SKM-1 treated with dmso at 0.1 percent for 144 hours (cell line): Measurements from ENCODE around the gene ZNF69.
A peak's percentile ranks its signal among the peaks of the same experiment; 100 is the strongest.
"Not testable (repeated sequence)": the region's sequence is repeated elsewhere in the genome, so short reads cannot be mapped to it uniquely, and the experiment has no call there.

Source experiments
- DNase-seq: peaks from one replicate; lab custom pipeline; 2025; ENCODE audit not compliant: unreplicated experiment; lab: John Stamatoyannopoulos, UW

ZNF69 gene

DNA sequence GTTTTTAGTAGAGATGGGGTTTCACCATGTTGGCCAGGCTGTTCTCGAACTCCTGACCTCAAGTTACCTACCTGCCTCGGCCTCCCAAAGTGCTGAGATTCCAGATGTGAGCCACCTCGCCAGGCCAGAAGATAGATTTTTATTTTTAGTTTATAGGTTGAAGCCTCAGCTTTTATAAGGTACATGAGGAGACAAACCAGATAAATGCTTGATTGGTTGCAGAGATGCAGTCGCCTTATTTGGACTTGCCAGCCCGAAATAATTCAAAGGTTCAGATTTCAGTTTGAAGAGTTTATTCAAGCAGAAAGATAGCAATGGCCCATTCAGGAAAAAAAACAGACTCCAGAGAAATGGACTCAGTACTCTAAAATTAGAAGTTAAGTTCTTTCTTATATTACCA lies 3.1 kb downstream of the ZNF69 start:
- no peak for DNase-seq

DNA sequence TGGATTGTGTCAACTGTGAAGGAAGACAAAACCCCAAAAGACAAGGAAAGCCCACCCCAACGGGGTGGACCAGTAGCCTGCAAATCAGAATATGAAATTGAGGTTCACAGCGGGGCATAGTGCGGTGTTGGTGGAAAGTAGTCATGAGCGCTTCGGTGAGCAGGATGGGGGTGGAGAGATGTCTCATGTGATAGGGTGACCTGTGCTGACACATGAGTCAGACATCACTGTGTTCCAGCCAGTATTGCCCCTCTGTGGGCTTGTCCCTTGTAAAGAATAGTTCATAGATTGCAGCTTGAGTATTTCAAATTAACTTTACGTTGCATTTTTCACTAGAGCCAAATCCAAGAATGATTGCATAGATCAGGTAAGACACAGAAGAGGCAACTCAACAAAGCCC lies 7.3 kb downstream of the ZNF69 start:
- DNase-seq: no peak

DNA sequence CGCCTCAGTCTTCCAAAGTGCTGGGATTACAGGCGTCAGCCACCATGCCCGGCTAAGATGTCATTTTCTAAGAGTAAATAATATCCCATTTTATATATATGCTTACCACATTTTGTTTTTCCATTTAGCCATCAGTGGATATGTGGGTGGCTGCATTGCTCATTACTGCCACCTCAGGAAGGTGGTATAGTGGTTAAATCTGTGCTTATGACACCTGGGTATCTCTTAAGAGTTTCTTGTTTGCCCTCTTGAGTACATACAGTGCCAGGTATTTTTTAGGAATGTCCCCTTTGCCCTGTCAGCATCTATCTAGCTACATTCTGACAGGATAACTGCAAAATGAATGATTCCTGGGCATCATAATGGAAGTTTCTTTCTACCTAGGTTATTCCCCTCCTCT lies 14.6 kb downstream of the ZNF69 start:
- no peak for DNase-seq

DNA sequence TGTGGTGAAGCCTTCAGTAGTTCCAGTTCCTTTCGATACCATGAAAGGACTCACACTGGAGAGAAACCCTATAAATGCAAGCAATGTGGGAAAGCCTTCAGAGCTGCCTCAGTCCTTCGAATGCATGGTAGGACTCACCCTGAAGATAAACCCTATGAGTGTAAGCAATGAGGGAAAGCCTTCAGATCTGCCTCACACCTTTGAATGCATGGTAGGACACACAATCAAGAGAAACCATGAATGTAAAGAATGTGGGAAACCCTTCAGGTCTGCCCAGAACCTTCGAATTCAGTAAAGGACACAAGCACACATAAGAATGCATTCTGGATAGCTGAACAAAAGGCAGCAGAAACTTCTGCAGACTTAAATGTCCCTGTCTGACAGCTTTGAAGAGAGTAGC lies 18.3 kb downstream of the ZNF69 start:
- DNase-seq: no peak

DNA sequence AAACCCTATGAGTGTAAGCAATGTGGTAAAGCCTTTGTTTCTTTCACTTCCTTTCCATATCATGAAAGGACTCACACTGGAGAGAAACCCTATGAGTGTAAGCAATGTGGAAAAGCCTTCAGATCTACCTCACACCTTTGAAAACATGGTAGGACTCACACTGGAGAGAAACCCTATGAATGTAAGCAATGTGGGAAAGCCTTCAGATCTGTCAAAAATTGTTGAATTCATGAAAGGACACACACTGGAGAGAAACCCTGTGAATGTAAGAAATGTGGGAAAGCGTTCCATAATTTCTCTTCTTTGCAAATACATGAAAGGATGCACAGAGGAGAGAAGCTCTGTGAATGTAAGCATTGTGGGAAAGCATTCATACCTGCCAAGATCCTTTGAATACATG lies 24.4 kb downstream of the ZNF69 start:
- DNase-seq: not testable (repeated sequence)

DNA sequence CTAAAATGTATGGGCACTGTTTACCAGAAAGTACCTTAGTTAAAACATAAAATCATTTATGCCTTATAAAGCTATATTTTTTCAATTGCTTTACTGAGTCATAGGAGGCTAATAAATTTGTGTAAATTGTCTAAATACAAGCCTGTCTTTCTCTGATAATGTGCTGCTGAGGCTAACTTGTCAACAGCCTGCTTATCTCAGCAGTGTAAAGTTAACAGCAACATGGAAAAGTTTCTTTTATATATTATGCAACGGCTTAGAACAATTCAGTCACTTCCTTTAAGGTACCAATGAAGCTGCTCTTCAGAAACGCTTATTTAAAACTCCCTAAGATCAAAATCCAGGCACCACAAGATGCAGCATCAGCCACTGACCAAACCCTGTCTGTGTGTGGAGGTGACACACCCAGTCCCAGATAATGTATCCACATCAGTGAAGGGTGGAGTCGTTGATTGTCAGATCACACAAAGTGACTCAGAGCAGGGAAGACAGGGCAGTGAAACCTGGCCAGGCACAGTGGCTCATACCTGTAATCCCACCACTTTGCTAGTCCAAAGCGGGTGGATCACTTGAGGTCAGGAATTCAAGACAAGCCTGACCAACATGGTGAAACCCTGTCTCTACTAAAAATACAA lies 27.0 kb downstream of the ZNF69 start:
- DNase-seq: not testable (repeated sequence)

DNA sequence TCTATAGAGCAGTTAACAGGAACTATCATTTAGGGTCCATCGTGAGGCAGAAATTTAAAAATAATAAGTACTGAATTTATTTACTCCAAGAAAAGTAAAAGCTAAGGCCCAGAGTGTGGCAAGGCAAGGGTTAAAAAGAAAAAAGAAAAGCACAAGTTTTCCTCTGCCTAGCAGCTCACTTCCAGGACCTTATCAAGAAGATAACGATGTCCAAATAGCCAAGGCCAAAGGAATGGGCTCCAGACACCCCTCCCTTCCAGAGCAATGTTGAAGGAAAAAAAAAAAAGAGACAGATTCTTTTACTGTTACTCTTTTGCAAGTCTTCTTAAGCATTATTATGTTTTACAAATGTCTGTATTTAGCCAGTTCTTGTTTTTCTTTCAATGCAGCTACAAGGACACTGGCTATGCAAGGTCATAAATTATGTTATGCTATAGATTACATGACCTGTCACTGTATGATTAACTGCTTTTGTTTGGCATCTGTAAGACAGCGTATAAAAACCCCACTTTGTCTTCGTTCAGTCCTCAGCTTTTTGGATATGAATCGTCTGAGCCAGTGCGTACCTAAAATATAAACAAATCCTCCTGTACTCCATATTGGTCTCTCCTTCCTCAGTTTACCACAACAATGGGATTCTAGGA lies 34.4 kb downstream of the ZNF69 start:
- no peak for DNase-seq

DNA sequence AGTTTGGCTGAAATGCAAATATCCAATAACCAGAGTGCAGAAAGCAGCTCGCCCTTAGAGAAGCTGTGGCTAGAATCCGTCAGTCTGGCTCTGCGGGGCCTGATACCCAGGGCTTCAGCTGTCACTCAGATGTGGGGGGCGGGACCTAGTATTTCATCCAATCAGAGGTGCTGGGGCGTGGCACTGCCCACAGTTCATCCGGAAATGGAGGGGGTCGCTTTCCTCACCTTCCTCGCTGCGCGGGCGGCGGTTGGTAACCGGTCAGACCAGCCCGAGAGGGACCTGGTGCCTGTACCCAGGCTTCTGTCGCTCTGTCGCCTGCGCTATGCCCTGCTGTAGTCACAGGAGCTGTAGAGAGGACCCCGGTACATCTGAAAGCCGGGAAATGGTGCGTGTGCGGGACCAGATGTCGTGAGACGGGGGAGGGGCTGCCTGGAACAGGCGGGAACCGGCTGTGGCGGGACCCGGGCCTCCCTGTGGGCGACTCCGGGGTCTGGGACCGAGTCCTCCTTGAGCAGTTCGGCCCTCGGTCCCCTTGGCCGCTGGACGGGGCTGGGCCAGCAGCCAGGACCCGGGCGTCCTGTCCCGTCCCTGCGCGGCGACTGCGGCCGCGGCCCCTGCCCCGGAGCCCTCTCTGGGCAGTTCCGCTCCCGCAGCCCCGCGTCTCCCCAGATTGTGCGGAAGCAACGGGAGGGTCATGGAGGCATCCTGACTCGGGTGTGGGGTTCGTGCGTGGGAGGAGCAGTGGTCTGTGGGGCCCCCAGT lies 37.5 kb downstream of the ZNF69 start, which contains the start of gene ZNF700:
Gene ZNF700 (plus strand): TSS at position 222 of the 765 bp plus-strand sequence. CDS start 104 bp downstream, at position 326.
- peak; percentile 94 for DNase-seq

DNA sequence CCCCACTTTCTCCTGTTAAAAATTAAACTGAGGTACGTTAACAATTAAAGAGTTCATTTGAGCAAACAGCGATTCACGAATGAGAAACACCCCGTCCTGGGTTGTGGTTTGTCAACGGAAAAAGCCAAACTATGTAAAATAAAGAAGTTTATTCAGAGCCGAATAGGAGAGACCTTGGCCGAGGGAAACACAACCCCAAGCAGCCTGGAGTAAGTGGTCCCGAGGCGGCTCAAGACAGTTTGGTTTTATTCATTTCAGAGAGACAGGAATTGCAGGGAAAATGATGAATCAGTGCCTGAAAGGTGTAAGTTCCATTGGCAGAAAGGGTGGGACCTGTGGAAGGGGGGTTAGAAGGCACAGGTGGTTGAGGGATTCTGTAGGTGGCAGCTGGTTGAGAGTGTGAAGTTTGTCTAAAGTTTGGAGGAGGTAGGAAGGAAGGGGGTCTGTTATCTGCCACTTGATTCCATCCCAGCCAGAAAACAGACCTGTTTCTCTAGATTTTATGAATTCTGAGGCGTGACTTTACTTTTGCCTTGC lies 38.1 kb downstream of the ZNF69 start:
- not testable (repeated sequence) for DNase-seq

DNA sequence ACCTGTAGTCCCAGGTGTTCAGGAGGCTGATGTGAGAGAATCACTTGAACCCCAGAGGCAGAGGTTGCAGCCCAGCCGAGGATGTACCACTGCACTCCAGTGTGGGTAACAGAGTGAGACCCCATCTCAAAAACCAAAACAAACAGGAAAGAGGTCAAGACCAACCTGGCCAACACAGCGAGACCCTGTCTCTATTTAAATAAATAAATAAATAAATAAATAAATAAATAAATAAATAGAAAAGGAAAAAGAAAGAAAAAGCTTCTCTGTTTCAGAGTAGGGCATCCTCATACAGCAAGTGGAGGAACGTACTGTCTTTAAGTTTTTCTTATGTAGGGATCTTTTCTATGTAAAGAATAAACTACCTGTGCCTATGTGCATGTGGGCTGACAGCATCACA lies 39.6 kb downstream of the ZNF69 start:
- no peak for DNase-seq

DNA sequence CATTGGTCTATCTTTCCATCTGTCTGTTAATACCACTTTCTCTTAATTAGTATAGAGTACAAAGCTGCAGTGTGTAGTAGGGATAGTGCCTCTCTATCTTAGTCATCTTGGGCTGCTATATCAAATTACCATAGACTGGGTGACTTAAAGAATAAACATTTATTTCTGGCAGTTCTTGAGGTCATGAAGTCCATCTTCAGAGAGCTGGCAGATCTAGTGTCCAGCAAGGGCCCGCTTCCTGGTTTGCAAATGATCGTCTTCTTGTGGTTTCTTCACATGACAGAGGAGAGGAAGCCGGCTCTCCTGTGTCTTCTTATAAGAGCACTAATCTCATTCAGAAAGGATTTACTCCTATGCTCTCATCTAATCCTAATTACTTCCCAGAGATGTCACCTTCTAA lies 43.5 kb downstream of the ZNF69 start:
- DNase-seq: no peak

DNA sequence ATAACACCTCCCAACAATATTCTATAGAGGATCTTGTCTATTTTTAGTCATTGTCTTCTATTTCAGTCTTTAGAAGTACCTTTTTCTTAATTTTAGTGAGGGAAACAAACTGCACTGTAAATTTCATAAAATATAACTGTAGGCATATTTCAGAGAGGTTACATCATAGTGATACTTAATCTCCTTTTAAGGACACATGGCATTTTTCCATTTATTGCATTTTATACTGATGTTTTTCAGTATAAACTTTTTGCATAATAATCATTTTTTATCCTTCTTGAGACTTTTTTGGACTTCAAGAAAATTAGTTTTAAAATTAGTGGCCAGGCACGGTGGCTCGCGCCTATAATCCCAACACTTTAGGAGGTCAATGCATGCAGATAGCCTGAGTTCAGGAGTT lies 43.9 kb downstream of the ZNF69 start:
- DNase-seq: no peak

DNA sequence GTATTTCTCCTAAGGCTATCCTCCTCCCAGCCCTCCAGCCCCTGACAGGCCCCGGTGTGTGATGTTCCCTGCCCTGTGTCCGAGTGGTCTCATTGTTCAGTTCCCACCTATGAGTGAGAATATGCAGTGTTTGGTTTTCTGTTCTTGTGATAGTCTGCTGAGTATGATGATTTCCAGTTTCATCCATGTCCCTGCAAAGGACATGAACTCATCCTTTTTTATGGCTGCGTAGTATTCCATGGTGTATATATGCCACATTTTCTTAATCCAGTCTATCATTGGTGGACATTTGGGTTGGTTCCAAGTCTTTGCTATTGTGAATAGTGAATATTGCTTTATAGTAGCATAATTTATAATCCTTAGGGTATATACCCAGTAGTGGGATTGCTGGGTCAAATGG lies 48.2 kb downstream of the ZNF69 start:
- not testable (repeated sequence) for DNase-seq

DNA sequence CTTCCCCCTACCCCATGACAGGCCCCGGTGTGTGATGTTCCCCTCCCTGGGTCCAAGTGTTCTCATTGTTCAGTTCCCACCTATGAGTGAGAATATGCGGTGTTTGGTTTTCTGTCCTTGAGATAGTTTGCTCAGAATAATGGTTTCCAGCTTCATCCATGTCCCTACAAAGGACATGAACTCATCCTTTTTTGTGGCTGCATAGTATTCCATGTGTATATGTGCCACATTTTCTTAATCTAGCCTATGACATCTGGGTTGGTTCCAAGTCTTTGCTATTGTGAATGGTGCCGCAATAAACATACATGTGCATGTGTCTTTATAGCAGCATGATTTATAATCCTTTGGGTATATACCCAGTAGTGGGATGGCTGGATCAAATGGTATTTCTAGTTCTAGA lies 50.8 kb downstream of the ZNF69 start:
- DNase-seq: not testable (repeated sequence)

DNA sequence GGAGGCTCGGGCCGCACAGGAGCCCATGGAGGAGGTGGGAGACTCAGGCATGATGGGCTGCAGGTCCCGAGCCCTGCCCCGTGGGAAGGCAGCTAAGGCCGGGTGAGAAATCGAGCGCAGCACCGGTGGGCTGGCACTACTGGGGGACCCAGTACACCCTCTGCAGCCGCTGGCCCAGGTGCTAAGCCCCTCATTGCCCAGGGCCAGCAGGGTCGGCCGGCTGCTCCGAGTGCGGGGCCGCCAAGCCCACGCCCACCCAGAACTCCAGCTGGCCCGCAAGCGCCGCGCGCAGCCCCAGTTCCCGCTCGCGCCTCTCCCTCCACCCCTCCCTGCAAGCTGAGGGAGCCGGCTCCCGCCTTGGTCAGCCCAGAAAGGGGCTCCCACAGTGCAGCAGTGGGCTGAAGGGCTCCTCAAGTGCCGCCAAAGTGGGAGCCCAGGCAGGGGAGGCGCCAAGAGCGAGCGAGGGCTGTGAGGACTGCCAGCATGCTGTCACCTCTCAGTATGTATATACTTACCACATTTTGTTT lies 53.8 kb downstream of the ZNF69 start:
- DNase-seq: not testable (repeated sequence)

DNA sequence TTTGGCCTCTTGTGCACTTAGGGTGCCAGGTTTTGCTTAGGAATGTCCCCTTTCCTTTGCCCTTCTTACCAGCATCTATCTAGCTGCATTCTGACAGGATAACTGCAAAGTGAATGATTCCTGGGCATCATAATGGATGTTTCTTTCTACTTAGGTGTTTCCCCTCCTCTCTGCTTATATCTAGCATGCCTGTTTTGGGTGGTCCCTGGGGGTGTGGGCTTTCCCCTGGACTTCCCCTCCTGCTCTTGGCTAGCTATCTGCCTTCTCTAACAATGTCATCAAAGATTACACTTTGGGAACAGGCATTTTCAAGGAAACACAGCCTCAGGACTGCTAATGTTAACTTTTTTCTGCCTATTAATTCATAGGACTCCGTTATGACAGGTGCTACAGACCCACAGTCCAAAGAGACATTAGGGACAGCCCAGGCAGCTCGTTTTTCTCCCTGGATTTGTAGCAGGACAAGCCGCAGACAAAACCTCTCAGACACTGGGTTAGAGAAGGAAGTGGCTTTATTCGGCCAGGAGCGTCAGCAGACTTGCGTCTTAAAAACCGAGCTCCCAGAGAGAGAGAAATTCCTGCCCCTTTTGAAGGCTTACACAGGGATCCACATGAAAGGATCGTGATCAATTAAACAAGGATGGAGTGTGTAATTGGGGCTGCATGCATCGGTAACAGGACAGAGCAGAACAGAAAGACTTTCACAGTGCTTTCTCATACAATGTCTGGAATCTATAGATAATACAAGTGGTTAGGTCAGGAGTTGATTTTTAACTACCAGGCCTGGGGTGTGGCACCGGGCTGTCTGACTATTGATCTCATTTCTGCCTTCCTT lies 54.6 kb downstream of the ZNF69 start:
- no peak for DNase-seq

DNA sequence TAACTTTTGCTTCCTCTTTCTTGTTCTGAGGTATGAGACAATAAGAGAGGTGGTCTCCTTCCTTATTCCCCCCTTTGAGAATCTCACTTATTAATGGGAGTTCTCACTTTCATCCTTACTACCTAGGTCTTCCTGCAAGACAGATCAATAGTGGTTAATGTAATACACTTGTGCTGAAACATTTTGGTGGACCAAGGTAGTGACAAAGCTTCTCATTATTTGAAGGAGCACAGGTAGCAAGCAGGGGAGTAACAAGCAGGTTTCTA lies 55.2 kb downstream of the ZNF69 start:
- DNase-seq: no peak

DNA sequence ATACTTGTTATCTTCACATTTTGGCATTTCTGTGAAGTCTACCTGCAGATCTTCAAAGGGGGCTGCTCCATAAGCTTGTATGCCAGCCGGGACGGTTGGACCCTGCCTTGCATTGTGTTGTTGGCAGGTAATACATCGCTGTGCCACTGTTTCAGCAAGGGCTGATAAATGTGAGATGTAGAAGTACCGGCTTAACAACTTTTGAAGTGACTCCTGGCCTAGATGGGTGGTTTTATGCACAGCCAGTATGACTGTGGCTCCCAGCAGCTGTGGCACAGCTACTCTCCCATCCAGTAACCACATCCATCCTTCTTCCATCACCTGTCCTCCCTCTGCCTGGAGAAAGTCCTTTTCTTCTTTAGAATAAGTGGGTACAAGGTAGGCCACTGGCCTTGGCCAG lies 57.1 kb downstream of the ZNF69 start:
- no peak for DNase-seq

DNA sequence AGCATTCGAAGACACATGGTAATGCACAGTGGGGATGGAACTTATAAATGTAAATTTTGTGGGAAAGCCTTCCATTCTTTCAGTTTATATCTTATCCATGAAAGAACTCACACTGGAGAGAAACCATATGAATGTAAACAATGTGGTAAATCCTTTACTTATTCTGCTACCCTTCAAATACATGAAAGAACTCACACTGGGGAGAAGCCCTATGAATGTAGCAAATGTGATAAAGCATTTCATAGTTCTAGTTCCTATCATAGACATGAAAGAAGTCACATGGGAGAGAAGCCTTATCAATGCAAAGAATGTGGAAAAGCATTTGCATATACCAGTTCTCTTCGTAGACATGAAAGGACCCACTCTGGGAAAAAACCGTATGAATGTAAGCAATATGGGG lies 61.1 kb downstream of the ZNF69 start:
- DNase-seq: no peak

DNA sequence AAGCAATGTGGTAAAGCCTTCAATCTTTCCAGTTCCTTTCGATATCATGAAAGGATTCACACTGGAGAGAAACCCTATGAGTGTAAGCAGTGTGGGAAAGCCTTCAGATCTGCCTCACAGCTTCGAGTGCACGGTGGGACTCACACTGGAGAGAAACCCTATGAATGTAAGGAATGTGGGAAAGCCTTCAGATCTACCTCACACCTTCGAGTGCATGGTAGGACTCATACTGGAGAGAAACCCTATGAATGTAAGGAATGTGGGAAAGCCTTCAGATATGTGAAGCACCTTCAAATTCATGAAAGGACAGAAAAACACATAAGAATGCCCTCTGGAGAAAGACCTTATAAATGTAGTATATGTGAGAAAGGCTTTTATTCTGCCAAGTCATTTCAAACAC lies 61.6 kb downstream of the ZNF69 start:
- no peak for DNase-seq

DNA sequence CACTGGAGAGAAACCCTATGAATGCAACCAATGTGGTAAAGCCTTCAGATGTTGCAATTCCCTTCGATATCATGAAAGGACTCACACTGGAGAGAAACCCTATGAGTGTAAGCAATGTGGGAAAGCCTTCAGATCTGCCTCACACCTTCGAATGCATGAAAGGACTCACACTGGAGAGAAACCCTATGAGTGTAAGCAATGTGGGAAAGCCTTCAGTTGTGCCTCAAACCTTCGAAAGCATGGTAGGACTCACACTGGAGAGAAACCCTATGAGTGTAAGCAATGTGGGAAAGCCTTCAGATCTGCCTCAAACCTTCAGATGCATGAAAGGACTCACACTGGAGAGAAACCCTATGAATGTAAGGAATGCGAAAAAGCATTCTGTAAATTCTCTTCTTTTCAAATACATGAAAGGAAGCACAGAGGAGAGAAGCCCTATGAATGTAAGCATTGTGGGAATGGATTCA lies 62.1 kb downstream of the ZNF69 start:
- not testable (repeated sequence) for DNase-seq
